AG04450 (cell line): ENCODE measurements around the gene LMO1. TPM values are rescaled to one million over a fixed set of nuclear protein-coding genes. Genes with fewer than 3 reads are reported as not detected.

Source experiments
- CTCF ChIA-PET: fragments of 300-600, 350-600 bp; formaldehyde crosslinking; extraction: SDS; loops from one replicate; lab custom pipeline; 2022; ENCODE audit warnings: antibody characterized with exemption, inconsistent platforms; lab: Charles Lee
- POLR2A ChIA-PET: fragments of 350-600 bp; formaldehyde crosslinking; extraction: SDS; loops from one replicate; lab custom pipeline; 2021; ENCODE audit warnings: antibody characterized with exemption, inconsistent platforms; lab: Yijun Ruan, JAX
- DNase-seq: peaks from one replicate; pipeline ENCODE4 v3.0.0-alpha.2; 2011; ENCODE audit warnings: low read depth, low spot score
- H3K27ac ChIP-seq: one replicate; pipeline ENCODE4 v1.5.1; 2012; ENCODE audit warnings: low read depth, low read length, control low read depth
- H3K27me3 ChIP-seq: one replicate; pipeline ENCODE4 v1.6.0; 2012; ENCODE audit warnings: low read length; ENCODE audit not compliant: control insufficient read depth, insufficient read depth
- H3K4me3 ChIP-seq: 2 replicates; pipeline ENCODE4 v1.5.1; 2011; ENCODE audit warnings: mild to moderate bottlenecking, low read depth, low read length, control low read depth
- H3K9me3 ChIP-seq: 2 replicates; pipeline ENCODE4 v1.5.1; 2012; ENCODE audit warnings: low read length; ENCODE audit not compliant: control insufficient read depth, insufficient read depth
- CTCF ChIP-seq: IDR thresholded peaks from 2 replicates; pipeline ENCODE4 v1.5.1; 2011; ENCODE audit warnings: low read depth, low read length, control low read depth, inconsistent platforms
- polyA plus RNA-seq: library from polyadenylated mRNA; depleted of rRNA; stranded (reverse); fragments of >200 nt; gene quantifications from 2 replicates; pipeline ENCODE4 v1.2.3, GENCODE V29; 2011

The LMO1 gene
- polyA plus RNA-seq, 1 experiment: not detected

- Histone ChIP-seq H3K27me3 (peaks cover 21% of the 10 kb centered on the region), H3K9me3 (no peaks in the 10 kb centered on the region), H3K27ac (no peak overlapping the region), H3K4me3 (no peak overlapping the region)
- no peak for DNase-seq
- ChIA-PET POLR2A (no interaction called here), CTCF (interaction anchor here (1.3 to 2.3 kb wide), 4 partner anchors 18 to 324 kb away, joined by 3 to 10 read pairs (median 6); partner anchors contain the start of gene LMO1)
- TF ChIP-seq CTCF: no peak
Observed at GRCh38 chr11:8242118-8242475, 21.6 kb downstream of the LMO1 start.

GRCh38 chr11:8241373-8242117 lies 22.1 kb downstream of the LMO1 start:
- H3K9me3 ChIP-seq: no peaks in the 10 kb centered on the region
- DNase-seq: no peak
- H3K27me3 ChIP-seq: peaks cover 21% of the 10 kb centered on the region
- ChIA-PET POLR2A (no interaction called here), CTCF (interaction anchor here (1.3 to 2.3 kb wide), 4 partner anchors 17 to 325 kb away, joined by 3 to 10 read pairs (median 6); partner anchors contain the start of gene LMO1)
- H3K27ac ChIP-seq: no peak overlapping the region
- no peak for TF ChIP-seq CTCF
- H3K4me3 ChIP-seq: no peak overlapping the region

- ChIA-PET CTCF (interaction anchor here (2.3 kb wide), 1 partner anchor 327 kb away, joined by 7 read pairs; no protein-coding TSS in a partner anchor), POLR2A (no interaction called here)
- Histone ChIP-seq H3K27ac (no peak overlapping the region), H3K9me3 (no peaks in the 10 kb centered on the region), H3K27me3 (peaks cover 21% of the 10 kb centered on the region), H3K4me3 (no peak overlapping the region)
- no peak for DNase-seq
- TF ChIP-seq CTCF: no peak
Observed at GRCh38 chr11:8239536-8240228, 24.0 kb downstream of the LMO1 start.

GRCh38 chr11:8239040-8239439 lies 24.6 kb downstream of the LMO1 start:
- Histone ChIP-seq H3K9me3 (no peaks in the 10 kb centered on the region), H3K4me3 (no peak overlapping the region), H3K27ac (no peak overlapping the region), H3K27me3 (peaks cover 21% of the 10 kb centered on the region)
- no peak for DNase-seq
- TF ChIP-seq CTCF: no peak
- ChIA-PET POLR2A (no interaction called here), CTCF (interaction anchor here (0.7 kb wide), 1 partner anchor 219 kb away, joined by 7 read pairs; no protein-coding TSS in a partner anchor)

GRCh38 chr11:8237453-8237852 lies 26.2 kb downstream of the LMO1 start:
- no peak for TF ChIP-seq CTCF
- POLR2A ChIA-PET: no interaction called here
- CTCF ChIA-PET: interaction anchor here (1.9 to 2.4 kb wide), 2 partner anchors 26 to 44 kb away, joined by 10 to 13 read pairs; partner anchors contain the start of gene LMO1
- no peak overlapping the region for H3K4me3 ChIP-seq
- H3K9me3 ChIP-seq: no peaks in the 10 kb centered on the region
- peaks cover 13% of the 10 kb centered on the region for H3K27me3 ChIP-seq
- DNase-seq: no peak
- no peak overlapping the region for H3K27ac ChIP-seq
